K562 treated with DMSO at 1 percent for 12 hours (cell line): ENCODE results near the gene C3orf85. TPM values are rescaled to one million over a fixed set of nuclear protein-coding genes. Genes with fewer than 3 reads are reported as not detected.

Source experiments
- total RNA-seq: library from RNA; unstranded; fragments of 300-600 nt; gene quantifications from 2 replicates; pipeline ENCODE4 v1.2.3, GENCODE V29; 2022; ENCODE audit not compliant: insufficient read depth

Gene C3orf85, protein sequence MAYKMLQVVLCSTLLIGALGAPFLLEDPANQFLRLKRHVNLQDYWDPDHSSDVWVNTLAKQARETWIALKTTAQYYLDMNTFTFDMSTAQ
- not detected in 2 replicates for total RNA-seq

DNA sequence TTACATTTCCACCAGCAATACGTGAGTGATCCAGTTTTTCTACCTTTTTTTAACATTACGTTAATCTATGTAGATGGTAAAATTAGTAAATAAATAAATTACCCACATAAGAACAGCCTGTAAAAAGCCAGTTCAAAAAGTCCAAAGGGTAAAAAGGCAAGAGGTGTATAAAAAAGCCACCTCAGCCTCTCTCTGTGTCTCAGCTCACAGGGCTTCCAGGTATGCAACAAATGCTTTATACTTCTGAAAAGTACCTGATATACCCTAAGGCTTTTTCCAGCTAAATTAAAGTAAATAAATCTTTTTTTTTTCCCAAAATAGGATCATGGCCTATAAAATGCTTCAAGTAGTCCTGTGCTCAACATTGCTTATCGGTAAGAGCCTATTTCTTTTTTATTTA is at the start of gene C3orf85:
C3orf85 (plus strand) TSS at position 197 of the 400 bp plus-strand sequence; CDS start at position 326, 129 bp downstream.

DNA sequence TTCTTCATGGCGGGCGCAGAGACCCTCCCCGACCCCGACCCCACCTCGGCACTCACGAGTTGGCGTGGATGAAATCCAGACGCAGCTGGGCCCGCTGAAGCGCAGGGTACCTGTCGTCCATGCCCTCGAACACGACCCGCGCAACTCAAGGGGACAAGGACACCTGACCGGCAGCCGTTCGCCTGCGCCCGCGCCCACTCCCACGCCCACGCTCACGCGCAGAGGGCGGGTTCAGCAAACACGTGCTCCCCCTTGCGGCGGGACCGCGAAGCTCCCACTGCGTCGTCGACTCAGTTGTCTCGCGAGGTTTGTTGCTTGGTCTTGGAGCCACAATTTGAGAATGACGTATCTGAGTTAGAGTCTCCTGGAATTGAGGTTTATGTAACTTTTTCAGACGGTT is 18.6 kb upstream of the C3orf85 start, which contains the start of gene MORC1:
MORC1 (minus strand) TSS at position 196 of the 400 bp plus-strand sequence; CDS start at position 121, 75 bp downstream.

Other genes starting within 250 kb of the C3orf85 start
- gene GUCA1C, start 182.8 kb upstream of the C3orf85 start, total RNA-seq: not detected in 2 replicates
- 0.20 and 0.86 TPM in 2 replicates for gene MORC1, start 18.6 kb upstream of the C3orf85 start, total RNA-seq
- gene DPPA2, start 179.8 kb downstream of the C3orf85 start, total RNA-seq: not detected in 2 replicates
- not detected in 2 replicates for gene DPPA4, start 200.8 kb downstream of the C3orf85 start, total RNA-seq